Gastroesophageal sphincter (tissue), 3 donors: ENCODE measurements around the gene CARD9.

Experiments used
- CTCF ChIP-seq, 4 experiments: fragments of 200-600 bp in 2 of 4; fragments of 450-650 bp in 2 of 4; sonication (generic) in 1 of 4; IDR thresholded peaks; one replicate each; pipeline ENCODE4 v1.5.1; 2017 to 2019; ENCODE audit warnings: antibody characterized with exemption in 4 of 4, mild to moderate bottlenecking in 2 of 4, moderate library complexity in 2 of 4
- EP300 ChIP-seq: sonication (generic); formaldehyde crosslinking; IDR thresholded peaks from one replicate; pipeline ENCODE4 v1.6.1; 2017; ENCODE audit warnings: antibody characterized with exemption, mild to moderate bottlenecking
- POLR2A ChIP-seq, 2 donors: fragments of 450-650 bp; IDR thresholded peaks; one replicate each; pipeline ENCODE4 v1.6.1; 2017; ENCODE audit warnings: antibody characterized with exemption in 2 of 2, mild to moderate bottlenecking in 2 of 2, moderate library complexity in 1 of 2
- POLR2AphosphoS5 ChIP-seq: sonication (generic); formaldehyde crosslinking; IDR thresholded peaks from one replicate; pipeline ENCODE4 v1.6.1; 2017; ENCODE audit warnings: antibody characterized with exemption

GRCh38 chr9:136316896-136317676 lies 56.4 kb downstream of the CARD9 start:
- TF ChIP-seq EP300 (no peak), CTCF (IDR thresholded peaks at IDR 0.05) (no peak), POLR2A (IDR thresholded peaks at IDR 0.05) (no peak), POLR2AphosphoS5 (no peak)
